GM19239 (cell line): ENCODE measurements around the gene HIVEP2.

Experiments used
- DNase-seq: peaks from one replicate; pipeline ENCODE4 v3.0.0; 2011; ENCODE audit warnings: low spot score; ENCODE audit not compliant: insufficient read length
- FAIRE-seq: peaks from 2 replicates; lab custom pipeline; 2011; peaks lifted over from hg19 to GRCh38; lab: Jason Lieb, UNC

HIVEP2 gene

DNA sequence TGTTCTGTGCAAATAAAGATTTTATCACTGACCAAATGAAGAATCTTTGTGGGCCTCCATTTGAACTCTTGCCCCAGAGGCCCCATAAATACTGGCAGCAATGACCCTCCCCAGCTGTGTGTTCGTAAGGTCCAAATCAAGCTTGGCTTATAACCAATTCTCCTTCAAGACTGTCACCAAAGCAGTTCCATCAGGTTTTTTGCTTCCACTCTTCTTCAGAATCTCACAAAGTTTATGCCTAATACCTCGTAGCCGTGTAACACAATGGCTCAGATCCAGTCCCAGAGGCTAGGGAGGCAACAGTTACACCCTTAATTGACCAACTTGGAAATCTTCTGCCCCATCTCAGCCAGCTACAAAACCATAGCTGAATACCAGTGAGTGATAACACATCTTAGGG, 120.5 kb downstream of the HIVEP2 start:
- DNase-seq (no peak), FAIRE-seq (no peak)

DNA sequence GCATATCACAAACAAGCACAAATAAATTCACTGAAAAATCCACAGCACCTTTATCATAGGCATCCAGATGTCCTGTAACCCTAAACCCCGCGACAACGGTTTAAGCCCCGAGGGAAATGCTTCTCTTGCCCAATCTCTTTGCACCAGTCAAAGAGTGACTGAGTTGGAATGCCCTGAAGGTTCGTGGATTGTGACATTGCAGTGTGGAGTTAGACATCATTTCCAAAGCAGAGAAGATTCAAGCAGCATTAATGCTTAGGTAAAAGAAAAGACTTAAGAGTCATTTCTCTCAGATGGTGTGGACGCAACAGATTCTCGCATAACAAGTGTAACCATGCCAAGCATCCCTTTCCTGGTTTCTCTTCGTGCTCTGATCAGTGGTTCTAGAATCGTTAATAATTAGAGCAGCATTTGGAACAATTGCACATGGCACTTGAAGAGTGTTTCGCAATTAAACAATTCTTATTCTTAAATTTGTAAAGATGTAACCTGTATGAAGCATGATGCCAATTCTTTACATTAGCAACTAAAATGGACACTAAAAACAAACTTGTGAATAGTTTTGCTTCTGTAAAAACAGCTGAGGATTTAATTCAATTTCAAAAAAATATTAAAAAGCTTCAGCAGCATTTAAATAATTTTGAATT, 121.6 kb downstream of the HIVEP2 start:
- DNase-seq = no peak
- no peak for FAIRE-seq

DNA sequence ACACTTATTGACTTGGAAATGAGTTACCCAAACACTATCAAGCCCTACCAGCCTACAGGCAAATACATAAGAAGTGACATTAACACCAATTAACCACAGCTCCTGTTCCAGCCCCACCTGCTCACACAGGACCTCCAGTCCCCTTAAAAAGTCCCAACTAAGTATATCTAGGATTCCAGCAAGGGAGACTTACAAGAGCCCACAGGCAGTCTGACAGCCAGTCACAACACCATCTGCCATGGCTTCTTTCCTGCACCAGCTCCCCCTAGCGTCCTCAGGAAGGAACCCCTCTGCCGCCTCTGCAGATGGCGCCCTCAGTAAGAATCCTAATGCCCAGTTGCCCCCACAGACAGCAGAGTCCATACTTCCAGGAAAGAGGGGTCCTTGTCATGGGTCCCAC, 122.1 kb downstream of the HIVEP2 start:
- FAIRE-seq (peak; percentile 56), DNase-seq (no peak)

DNA sequence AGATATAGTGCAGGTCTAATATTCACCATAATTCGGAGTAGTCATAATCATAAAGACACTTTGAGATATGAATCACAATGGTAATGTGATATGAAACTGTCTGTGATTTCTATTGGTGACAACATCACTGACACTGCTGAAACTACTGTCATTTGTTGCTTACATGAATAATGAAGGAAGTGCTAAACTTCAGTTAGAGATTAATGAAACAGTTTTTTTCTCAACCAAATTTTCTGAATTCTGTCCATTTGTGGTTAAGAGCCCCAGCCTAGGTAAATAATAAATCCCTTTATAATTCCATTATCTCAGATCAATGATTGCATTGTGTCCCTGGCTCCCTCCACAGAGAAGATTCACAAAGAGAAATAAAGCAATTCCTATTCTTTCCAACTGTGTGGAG, 122.6 kb downstream of the HIVEP2 start:
- FAIRE-seq (peak; percentile 78), DNase-seq (no peak)

DNA sequence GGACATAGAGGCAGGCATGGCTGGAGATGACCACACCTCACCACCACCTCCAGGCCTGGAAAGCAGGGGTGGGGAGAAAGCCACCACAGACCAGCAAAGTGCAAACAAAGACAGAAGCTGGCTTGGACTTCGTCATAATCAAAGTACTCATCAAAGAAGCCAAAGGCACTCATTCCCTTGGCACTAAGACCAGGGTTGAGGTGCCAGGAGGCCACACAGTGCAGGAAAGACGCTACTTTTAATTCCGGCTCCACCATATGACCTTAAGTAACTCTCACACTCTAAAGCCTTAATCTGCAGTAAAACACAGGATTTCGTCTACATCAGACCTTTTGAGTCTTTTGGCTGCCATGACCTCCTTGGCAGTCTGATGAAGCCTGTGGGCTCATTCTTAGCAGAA, 123.1 kb downstream of the HIVEP2 start:
- DNase-seq (no peak), FAIRE-seq (no peak)

DNA sequence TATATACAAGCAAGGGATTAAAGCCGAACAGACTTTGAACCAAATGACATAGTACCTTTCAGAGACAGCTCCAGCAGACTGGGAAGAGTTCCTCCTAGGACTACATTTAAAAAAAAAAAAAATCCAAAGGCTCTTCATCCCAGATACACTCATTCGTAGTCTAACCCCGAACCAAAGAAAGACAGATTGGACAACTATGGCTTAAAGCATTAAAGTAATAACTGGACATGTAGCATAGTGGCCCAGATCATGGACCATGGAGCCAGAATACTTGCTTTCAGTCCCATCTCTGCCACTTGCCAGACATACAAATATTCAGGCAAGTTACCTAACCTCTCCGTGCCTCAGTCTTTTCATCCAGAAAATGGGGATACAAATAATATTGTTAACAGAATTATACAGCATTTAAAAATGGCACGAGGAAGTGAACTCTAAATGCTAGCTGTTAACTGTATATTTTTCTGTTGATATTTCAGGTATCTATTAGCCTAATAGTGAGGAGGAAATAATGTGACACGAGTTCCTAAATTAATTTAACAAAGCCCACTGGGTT, 123.7 kb downstream of the HIVEP2 start:
- DNase-seq (no peak), FAIRE-seq (peak; percentile 23)

DNA sequence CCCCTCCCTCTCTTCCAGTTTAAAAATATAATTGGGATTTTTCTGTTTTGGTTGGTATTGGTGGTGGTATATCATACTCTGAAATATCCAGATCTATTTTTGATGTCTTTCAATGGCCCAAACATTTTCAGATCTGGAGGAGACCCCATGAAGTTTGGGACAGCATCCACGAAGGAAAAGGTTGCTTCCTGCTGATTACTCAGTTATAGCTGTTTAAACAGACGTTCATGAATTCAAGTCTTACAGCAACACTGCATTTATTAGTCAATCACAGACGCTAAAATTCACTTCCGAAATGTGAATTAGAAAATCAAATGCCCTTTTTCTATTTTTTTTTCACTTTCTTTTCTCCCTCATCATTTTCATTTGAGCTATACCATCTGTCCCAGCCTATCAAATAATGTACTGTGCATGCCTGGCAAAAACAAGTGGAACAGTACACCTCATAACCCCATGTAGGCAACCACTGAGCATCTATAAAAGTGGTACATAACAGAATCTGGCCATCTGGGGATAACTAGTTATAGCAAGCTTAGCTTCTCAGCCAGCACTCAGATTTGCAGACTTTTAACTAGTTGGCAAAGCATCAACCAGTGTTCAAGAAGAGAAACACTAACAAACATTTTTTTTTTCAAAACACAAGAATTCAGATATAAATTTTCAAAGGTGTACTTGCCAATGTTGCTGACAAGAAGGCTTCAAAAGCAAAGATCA, 124.5 kb downstream of the HIVEP2 start:
- DNase-seq (no peak), FAIRE-seq (peak; percentile 70)

DNA sequence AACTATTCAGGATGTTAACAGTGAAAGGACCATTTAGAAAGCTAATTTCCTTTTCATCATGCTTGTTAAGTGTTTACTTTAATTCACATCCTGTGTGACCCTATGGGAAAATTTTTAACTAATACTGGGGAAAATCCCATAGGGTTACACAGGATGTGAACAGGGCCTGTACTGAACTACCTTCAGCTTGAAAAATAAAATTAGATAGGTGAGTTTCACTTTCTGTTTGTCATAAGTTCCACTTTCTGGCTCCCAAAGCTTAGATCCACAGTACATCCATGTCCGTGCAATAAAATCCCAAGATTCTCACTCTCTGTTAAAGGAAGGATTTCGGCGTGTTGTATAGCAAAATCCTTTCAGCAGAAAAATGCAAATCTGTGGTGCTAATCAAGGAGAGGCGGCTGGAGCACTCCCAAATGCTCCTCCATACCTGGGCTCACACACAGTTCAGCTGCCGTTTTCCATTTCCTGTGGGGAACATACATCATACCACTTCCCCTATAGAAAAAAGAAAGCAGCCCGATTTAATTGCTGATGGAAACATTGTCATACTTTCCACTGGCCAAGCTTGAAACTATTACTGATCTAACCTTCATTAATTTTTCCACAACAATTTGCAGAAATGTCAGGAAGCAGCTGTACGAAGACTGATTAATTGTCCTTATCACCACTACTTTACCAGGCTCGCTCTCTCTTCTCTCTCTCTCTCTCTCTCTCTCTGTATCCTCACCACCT, 125.2 kb downstream of the HIVEP2 start:
- DNase-seq (no peak), FAIRE-seq (peak; percentile 98)

DNA sequence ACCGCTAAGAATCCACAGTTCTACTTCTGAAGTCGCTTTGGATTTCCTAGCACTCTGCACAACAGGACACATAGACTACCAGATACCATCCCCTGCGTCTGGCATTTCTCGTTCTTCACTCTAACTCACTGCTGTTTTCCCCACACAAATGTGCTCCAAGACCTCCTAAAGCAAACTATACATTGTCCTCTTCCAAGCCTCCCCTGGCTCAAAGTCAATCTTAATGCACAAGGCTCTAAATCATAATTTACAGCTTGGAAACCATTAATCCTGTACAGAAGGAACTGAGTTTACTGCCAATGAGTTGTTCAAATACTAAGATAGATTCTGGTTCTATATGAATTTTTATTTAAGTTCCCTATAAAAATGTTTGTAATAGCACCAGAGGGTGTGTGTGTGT, 128.5 kb downstream of the HIVEP2 start:
- FAIRE-seq = no peak
- no peak for DNase-seq

DNA sequence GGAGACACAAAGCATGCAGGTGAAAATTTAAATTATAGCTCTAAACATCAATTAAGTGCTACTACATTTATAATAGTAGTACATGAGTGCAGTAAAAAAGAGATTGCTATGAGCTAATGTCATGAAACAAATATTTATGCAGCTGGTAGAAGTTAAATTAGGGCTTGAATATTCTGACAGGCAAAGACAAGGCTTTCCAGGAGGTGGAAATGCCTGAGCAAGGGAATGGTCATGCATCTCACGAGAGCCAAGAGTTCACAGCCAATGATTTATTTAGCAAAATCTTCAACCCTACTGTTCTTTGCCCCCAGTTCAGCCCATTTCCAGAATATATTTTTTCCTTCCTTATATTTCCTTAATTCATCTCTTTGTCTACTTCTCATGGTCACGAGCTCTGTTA, 128.9 kb downstream of the HIVEP2 start:
- DNase-seq (no peak), FAIRE-seq (no peak)

DNA sequence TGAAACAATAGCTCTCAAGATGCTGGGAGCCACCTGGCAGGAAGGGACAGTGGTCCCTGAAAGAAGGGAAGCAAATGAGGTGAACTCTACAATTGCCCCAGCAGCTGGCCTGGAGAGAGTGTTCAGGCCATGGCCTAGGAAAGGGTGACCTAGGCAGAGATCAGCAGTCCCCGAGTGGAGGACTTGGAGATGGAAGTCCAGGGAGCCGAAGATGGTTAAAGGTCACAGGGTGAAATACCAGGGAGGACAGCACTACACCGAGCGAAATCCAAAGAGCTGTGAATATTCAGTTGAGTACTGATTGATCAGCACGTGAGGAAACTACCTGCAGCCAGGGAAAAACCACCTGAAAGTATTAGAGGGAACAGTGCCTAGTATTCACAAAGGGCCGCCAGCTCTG, 133.1 kb downstream of the HIVEP2 start:
- FAIRE-seq = no peak

DNA sequence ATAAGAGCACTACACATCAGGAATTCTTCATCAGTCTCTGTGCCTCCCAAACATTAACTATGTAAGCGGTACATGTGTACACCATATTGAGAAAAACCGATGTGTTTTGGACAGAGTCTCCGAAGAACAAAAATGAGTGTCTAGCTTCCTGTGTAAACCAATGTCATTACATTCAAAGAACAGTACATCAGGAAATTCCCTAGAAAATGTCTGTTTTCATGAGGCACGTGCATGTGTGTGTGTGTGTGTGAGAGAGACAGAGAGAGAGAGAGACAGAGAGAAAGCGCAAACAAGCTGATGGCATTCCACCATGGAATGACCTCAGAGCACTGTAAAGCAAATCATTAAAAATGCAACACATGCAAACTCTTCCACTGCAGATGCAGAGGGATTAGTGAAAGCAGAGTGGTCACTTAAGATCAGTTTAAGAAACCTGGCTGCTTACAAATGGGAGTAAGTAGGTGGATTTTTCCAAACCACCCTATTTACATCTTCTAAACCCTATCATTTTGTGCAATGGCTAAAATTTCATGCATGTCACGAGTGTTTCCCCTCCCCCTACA, 133.9 kb downstream of the HIVEP2 start:
- DNase-seq (no peak), FAIRE-seq (peak; percentile 87)

More for the DNA sequence above, 133.1 kb downstream of the HIVEP2 start:
- no peak for DNase-seq

DNA sequence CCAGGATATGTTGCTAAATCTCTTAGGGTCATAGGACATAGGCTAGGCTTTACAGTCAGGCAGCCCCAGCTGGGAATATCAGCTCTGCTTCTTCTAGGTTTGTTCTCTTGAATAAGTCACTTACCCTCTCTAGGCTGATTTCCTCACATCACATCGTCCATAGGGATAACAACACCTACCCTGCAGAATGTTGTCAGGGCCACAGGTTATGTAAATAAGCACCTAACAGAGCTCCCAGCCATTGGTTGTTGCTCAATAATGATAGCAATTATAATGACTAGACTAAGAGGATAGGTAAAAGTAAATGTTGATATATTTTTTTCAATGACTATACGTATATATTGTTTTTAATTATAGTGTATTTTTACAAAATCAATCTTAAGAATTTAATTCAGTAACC, 135.0 kb downstream of the HIVEP2 start:
- no peak for DNase-seq
- no peak for FAIRE-seq

DNA sequence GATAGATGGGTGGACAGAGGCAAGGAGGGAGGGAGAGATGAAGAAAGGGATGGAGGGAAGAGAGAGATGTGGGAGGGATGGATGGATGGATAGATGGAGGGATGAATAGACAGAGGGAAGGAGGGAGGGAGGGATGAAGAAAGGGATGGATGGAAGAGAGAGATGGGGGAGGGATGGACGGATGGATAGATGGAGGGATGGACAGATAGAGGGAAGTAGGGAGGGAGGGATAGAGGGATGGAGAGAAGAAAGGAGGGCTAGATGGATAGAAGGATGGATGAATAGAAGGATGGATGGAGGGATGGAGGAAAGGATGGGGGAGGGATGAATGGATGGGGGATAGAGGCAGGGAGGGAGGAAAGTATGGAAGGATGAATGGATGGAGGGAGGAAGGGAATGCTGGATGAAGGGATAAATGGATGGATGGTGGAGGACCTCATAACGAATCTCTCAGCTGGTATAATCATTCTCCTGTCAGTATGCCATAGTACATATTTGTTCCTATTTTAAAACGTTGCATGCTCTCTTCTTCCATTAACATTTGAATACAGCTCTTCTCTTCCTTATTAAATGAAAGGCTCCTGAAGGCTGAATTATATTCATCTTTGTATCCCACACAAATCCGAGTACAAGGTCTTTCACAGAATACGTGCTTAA, 136.4 kb downstream of the HIVEP2 start:
- DNase-seq (no peak), FAIRE-seq (no peak)

DNA sequence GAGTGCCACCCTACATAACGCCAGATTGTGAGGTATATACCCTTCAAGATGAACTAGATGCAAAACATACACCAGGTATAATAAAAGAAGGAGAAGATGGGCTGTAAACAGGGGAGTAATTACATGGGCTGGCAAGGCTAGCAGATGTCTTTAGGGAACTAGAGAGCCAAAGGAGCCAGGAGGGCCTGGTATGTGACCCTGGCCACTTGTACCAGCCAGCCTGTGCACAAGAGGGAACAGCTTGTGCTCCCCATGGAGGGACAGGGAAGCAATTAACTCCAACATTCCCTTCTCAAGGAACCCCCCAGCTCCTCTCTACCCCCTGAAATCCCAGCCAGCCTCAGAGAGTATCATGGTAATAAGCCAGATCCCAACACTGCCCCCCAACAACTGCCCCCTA, 139.9 kb downstream of the HIVEP2 start:
- DNase-seq (no peak), FAIRE-seq (no peak)

DNA sequence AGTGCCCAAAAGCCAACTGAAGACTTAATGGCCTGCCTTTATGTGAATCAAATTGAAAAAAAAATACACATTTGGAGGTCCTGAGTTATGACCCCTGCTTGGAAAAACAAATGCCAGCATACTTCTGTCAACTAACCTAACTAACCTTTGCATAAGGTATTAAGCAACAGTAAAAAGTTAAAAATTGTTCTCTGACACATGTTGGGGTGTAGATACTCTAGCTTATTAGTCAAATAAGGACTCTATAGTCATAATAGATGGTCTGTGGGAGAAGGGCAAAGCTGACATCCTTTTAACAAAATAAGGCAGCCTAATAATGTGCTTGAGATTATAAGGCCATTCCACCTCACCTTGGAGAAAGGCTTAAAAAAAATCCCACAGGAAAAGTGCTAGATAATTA, 140.5 kb downstream of the HIVEP2 start:
- DNase-seq (no peak), FAIRE-seq (peak; percentile 61)

DNA sequence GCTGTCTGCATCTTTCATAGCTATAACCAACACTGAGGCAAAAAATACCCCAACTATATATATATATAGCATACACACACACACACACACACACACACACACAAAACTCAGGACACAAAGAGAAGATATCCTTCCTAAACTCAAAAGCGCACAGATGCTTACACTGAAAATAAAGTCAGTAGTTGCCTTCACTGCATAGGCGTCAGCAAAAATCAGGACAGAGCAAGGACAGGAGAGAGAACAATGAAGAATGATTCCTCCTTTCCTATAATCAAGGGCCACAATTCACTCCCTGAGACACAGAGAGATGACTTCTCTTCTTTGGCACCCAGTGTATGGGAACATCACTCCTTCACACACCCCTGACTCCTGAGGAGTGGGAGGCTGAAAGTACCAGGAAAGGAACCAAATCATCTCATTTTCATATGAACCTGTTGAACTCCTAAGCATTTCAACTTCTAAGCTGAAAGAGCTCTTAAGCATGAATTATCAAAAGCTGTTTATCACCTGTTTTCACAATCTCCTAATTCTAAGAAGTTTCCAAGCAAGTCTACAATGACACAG, 141.4 kb downstream of the HIVEP2 start:
- FAIRE-seq (peak; percentile 59), DNase-seq (no peak)

DNA sequence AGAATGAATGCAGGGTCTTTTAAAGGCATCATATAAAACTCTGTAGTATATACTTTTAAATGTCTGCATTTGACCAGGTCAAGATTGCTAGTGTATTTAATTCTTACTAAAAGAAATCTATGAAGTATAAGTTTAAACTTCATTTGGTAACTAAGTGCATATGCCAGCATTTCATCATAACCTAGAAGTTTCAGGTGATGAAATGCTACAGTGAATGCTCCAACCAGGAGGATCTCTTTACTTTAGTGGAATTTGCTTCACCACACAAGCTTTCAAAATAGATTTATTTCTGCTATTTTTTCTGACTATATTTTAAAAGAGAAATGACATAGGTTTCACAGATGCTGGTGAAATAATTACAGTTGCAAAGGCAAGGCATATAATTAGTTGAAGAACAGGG, 141.9 kb downstream of the HIVEP2 start:
- FAIRE-seq = no peak
- no peak for DNase-seq

DNA sequence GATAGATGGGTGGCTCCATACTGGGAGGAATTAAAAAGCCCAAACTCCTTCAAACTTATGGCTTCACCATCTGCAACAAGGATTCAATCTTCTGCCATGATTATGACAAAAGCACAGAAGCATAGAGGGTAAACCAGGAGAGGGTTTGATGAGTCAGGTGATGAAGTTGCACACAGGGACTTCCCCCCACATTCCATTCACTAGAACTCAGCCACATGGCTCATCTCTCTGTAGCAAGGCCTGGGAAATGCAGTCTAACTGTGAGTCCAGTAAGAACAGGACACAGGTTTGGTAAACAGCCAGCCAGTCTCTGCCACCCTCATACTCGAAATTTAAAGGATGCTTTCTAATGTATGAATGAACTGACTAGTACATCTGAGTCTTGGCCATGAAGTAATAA, 142.9 kb downstream of the HIVEP2 start:
- no peak for DNase-seq

DNA sequence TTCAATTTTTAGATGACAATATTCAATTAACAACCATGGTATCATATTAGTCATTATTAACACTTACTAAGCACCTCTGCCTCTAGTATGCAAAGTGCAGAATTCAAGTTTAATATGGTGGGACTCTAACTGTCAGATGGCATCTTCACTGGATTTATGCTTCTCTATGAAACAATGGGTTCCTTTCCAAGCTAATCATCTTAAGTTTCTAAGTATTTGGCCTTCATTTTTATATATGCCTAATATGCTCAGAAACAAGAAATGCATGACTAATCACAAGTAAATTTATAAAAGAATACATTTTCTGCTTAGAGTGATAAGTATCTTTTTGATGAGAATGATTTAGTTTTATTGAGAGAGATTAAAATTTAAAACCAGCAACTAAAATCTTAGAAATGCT, 144.7 kb downstream of the HIVEP2 start:
- peak; percentile 76 for FAIRE-seq
- no peak for DNase-seq

More for the DNA sequence above, 142.9 kb downstream of the HIVEP2 start:
- FAIRE-seq = peak; percentile 86
